HepG2 (cell line): ENCODE data around the gene ADAMTS4. TPM values are rescaled to one million over a fixed set of nuclear protein-coding genes. Genes with fewer than 3 reads are reported as not detected.

Source experiments
- CHD4 ChIP-seq: fragments of 200-600 bp; sonication (generic); IDR thresholded peaks from 2 replicates; pipeline ENCODE4 v1.7.0; 2017; ENCODE audit warnings: mild to moderate bottlenecking, low read length, borderline replicate concordance
- HNRNPH1 ChIP-seq: fragments of 200-400 bp; formaldehyde crosslinking; optimal IDR thresholded peaks from 2 replicates; pipeline ENCODE3; 2017; ENCODE audit warnings: mild to moderate bottlenecking, low read depth, low read length
- HNRNPLL ChIP-seq: fragments of 200-400 bp; formaldehyde crosslinking; IDR thresholded peaks from 2 replicates; pipeline ENCODE4 v1.6.1; 2017; ENCODE audit warnings: mild to moderate bottlenecking, low read depth, low read length; ENCODE audit not compliant: poor library complexity, severe bottlenecking
- RFX1 ChIP-seq: fragments of 450-650 bp; IDR thresholded peaks from 2 replicates; pipeline ENCODE4 v1.6.1; 2017
- ZBTB43 ChIP-seq: sonication (generic); formaldehyde crosslinking; conservative IDR thresholded peaks from 2 replicates; pipeline ENCODE4 v1.4.0; 2020; ENCODE audit warnings: missing genetic modification reagents
- ZKSCAN1 ChIP-seq: fragments of 150-350 bp; IDR thresholded peaks from 2 replicates; pipeline ENCODE4 v1.6.1; 2014; ENCODE audit warnings: low read length
- ZNF703 ChIP-seq: sonication (generic); formaldehyde crosslinking; IDR thresholded peaks from 2 replicates; pipeline ENCODE4 v1.5.1; 2020; ENCODE audit warnings: missing genetic modification reagents, mild to moderate bottlenecking, moderate library complexity, borderline replicate concordance
- ZNF768 ChIP-seq: sonication (generic); formaldehyde crosslinking; IDR thresholded peaks from 2 replicates; pipeline ENCODE4 v1.4.0; 2020; ENCODE audit warnings: missing genetic modification reagents
- ZNF775 ChIP-seq: sonication (generic); formaldehyde crosslinking; IDR thresholded peaks from 2 replicates; pipeline ENCODE4 v1.4.0; 2020; ENCODE audit warnings: missing genetic modification reagents, mild to moderate bottlenecking, moderate library complexity, borderline replicate concordance
- polyA plus RNA-seq, 8 experiments: library from polyadenylated mRNA; depleted of rRNA in 3 of 8; stranded (reverse) in 7 of 8; unstranded in 1 of 8; fragments of >200 nt; fragmentation: Illumina TruSeq in 4 of 8; extraction: Trizol in 4 of 8; gene quantifications; 2 replicates each; pipeline versions ENCODE4 v1.2.1 to v1.2.3, GENCODE V29; 2011 to 2016; ENCODE audit warnings: low read depth in 4 of 8, missing spikeins in 1 of 8, mixed read lengths in 1 of 8; ENCODE audit not compliant: insufficient read depth in 1 of 8
- total RNA-seq, 5 experiments: library from RNA; depleted of rRNA; stranded (reverse); fragments of >200 nt; fragmentation: Illumina TruSeq; extraction: Trizol; gene quantifications; 2 replicates each; pipeline ENCODE4 v1.2.3, GENCODE V29; 2016; ENCODE audit warnings: low read depth in 1 of 5
- TF ChIP-seq, protein P1 (sequence below): sonication (generic); formaldehyde crosslinking; IDR thresholded peaks from 2 replicates; pipeline ENCODE4 v1.5.0; 2020; ENCODE audit warnings: missing genetic modification reagents
- TF ChIP-seq, protein P2 (sequence below): sonication (generic); formaldehyde crosslinking; IDR thresholded peaks from 2 replicates; pipeline ENCODE4 v1.5.0; 2020; ENCODE audit warnings: missing genetic modification reagents
- TF ChIP-seq, protein P3 (sequence below): sonication (generic); formaldehyde crosslinking; IDR thresholded peaks from 2 replicates; pipeline ENCODE4 v1.4.0; 2020; ENCODE audit warnings: mild to moderate bottlenecking, missing genetic modification reagents
- TF ChIP-seq, protein P4 (sequence below): sonication (generic); formaldehyde crosslinking; IDR thresholded peaks from 2 replicates; pipeline ENCODE4 v1.4.0; 2020; ENCODE audit warnings: missing genetic modification reagents

ADAMTS4 gene
- total and polyA plus RNA-seq, 2 of the 13 experiments (the other 11 are each of a cell fraction or from before 2014, with no cell fraction given), result 0.51 to 1.7 TPM

DNA sequence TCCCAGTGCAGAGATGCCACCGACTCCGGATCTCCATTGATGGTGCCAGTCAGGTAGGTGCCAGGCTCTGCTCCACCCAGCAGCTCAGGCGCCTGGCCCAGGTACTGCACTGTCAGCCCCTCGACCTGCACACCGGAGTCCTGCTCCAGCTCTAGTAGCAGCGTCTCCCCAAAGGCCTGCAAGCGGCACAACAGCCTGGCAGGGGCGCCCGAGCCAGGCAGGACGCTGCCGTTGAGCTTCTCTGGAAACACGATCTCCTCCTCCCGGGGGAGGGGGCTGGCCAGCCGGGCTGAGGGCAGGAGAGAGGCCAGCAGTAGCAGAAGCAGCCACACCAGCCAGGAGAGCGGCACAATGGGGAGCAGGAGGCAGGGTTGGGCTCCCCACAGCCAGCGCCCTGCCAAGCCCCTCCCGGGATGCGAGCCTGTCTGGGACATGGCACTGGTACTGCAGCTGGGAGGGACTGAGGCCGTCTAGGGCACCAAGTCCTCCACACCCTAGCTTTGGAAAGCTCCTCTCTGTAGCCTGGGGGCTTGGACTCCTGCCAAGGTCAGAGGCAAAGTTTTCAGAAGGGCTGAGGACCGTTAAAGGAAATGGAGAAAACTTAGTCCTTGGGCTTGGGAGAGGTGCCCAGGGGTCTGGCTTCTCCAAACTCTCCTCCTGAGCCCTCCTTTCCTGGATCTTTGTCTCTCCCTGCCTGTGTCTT is 509 bp downstream of the ADAMTS4 start (continued):
- TF ChIP-seq ZNF768 (0 out of 2 replicates have a peak, but pooled peaks have one; percentile 19), ZKSCAN1 (no peak), ZBTB43 (no peak), HNRNPLL (peak; percentile 23), CHD4 (no peak), ZNF703 (CRISPR knock-in tag) (no peak), HNRNPH1 (no peak), RFX1 (no peak), ZNF775 (CRISPR knock-in tag) (no peak)
- TF ChIP-seq, protein P1, sequence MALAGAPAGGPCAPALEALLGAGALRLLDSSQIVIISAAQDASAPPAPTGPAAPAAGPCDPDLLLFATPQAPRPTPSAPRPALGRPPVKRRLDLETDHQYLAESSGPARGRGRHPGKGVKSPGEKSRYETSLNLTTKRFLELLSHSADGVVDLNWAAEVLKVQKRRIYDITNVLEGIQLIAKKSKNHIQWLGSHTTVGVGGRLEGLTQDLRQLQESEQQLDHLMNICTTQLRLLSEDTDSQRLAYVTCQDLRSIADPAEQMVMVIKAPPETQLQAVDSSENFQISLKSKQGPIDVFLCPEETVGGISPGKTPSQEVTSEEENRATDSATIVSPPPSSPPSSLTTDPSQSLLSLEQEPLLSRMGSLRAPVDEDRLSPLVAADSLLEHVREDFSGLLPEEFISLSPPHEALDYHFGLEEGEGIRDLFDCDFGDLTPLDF (CRISPR knock-in tag), result no peak
- TF ChIP-seq, protein P2, sequence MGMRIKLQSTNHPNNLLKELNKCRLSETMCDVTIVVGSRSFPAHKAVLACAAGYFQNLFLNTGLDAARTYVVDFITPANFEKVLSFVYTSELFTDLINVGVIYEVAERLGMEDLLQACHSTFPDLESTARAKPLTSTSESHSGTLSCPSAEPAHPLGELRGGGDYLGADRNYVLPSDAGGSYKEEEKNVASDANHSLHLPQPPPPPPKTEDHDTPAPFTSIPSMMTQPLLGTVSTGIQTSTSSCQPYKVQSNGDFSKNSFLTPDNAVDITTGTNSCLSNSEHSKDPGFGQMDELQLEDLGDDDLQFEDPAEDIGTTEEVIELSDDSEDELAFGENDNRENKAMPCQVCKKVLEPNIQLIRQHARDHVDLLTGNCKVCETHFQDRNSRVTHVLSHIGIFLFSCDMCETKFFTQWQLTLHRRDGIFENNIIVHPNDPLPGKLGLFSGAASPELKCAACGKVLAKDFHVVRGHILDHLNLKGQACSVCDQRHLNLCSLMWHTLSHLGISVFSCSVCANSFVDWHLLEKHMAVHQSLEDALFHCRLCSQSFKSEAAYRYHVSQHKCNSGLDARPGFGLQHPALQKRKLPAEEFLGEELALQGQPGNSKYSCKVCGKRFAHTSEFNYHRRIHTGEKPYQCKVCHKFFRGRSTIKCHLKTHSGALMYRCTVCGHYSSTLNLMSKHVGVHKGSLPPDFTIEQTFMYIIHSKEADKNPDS (CRISPR knock-in tag), result no peak
- TF ChIP-seq, protein P3, sequence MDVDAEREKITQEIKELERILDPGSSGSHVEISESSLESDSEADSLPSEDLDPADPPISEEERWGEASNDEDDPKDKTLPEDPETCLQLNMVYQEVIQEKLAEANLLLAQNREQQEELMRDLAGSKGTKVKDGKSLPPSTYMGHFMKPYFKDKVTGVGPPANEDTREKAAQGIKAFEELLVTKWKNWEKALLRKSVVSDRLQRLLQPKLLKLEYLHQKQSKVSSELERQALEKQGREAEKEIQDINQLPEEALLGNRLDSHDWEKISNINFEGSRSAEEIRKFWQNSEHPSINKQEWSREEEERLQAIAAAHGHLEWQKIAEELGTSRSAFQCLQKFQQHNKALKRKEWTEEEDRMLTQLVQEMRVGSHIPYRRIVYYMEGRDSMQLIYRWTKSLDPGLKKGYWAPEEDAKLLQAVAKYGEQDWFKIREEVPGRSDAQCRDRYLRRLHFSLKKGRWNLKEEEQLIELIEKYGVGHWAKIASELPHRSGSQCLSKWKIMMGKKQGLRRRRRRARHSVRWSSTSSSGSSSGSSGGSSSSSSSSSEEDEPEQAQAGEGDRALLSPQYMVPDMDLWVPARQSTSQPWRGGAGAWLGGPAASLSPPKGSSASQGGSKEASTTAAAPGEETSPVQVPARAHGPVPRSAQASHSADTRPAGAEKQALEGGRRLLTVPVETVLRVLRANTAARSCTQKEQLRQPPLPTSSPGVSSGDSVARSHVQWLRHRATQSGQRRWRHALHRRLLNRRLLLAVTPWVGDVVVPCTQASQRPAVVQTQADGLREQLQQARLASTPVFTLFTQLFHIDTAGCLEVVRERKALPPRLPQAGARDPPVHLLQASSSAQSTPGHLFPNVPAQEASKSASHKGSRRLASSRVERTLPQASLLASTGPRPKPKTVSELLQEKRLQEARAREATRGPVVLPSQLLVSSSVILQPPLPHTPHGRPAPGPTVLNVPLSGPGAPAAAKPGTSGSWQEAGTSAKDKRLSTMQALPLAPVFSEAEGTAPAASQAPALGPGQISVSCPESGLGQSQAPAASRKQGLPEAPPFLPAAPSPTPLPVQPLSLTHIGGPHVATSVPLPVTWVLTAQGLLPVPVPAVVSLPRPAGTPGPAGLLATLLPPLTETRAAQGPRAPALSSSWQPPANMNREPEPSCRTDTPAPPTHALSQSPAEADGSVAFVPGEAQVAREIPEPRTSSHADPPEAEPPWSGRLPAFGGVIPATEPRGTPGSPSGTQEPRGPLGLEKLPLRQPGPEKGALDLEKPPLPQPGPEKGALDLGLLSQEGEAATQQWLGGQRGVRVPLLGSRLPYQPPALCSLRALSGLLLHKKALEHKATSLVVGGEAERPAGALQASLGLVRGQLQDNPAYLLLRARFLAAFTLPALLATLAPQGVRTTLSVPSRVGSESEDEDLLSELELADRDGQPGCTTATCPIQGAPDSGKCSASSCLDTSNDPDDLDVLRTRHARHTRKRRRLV (CRISPR knock-in tag), result no peak
- TF ChIP-seq, protein P4, sequence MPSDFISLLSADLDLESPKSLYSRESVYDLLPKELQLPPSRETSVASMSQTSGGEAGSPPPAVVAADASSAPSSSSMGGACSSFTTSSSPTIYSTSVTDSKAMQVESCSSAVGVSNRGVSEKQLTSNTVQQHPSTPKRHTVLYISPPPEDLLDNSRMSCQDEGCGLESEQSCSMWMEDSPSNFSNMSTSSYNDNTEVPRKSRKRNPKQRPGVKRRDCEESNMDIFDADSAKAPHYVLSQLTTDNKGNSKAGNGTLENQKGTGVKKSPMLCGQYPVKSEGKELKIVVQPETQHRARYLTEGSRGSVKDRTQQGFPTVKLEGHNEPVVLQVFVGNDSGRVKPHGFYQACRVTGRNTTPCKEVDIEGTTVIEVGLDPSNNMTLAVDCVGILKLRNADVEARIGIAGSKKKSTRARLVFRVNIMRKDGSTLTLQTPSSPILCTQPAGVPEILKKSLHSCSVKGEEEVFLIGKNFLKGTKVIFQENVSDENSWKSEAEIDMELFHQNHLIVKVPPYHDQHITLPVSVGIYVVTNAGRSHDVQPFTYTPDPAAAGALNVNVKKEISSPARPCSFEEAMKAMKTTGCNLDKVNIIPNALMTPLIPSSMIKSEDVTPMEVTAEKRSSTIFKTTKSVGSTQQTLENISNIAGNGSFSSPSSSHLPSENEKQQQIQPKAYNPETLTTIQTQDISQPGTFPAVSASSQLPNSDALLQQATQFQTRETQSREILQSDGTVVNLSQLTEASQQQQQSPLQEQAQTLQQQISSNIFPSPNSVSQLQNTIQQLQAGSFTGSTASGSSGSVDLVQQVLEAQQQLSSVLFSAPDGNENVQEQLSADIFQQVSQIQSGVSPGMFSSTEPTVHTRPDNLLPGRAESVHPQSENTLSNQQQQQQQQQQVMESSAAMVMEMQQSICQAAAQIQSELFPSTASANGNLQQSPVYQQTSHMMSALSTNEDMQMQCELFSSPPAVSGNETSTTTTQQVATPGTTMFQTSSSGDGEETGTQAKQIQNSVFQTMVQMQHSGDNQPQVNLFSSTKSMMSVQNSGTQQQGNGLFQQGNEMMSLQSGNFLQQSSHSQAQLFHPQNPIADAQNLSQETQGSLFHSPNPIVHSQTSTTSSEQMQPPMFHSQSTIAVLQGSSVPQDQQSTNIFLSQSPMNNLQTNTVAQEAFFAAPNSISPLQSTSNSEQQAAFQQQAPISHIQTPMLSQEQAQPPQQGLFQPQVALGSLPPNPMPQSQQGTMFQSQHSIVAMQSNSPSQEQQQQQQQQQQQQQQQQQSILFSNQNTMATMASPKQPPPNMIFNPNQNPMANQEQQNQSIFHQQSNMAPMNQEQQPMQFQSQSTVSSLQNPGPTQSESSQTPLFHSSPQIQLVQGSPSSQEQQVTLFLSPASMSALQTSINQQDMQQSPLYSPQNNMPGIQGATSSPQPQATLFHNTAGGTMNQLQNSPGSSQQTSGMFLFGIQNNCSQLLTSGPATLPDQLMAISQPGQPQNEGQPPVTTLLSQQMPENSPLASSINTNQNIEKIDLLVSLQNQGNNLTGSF (CRISPR knock-in tag), result no peak
